ENCODE data around the gene ABCC4.

ABCC4 gene

GRCh38 chr13:94972262-94972661 is 329.0 kb downstream of the ABCC4 start:
- DNase-seq, result no peak

Measured in NCI-H1105 treated with DMSO at 0.1 percent for 48 hours (cell line).